Lung microvascular endothelial cell (primary cell): Measurements from ENCODE around the gene STAT5B. TPM values are rescaled to one million over a fixed set of nuclear protein-coding genes. Genes with fewer than 3 reads are reported as not detected.

Experiments
- total RNA-seq: library from RNA; depleted of rRNA; stranded (reverse); fragments of >200 nt; gene quantifications from 2 replicates; pipeline ENCODE4 v1.2.1, GENCODE V29; 2014

The STAT5B gene
- total RNA-seq, 1 donor from 2014 or later, result 29.8 TPM

Other genes with a start within 250 kb of the STAT5B start
- gene C17orf113, start 225.8 kb downstream of the STAT5B start, total RNA-seq, result 0.20 and 0.22 TPM in 2 replicates
- not detected in 2 replicates for gene ZNF385C, start 177.9 kb downstream of the STAT5B start, total RNA-seq
- 2.0 and 3.3 TPM in 2 replicates for gene DHX58, start 163.7 kb downstream of the STAT5B start, total RNA-seq
- gene KAT2A, start 155.0 kb downstream of the STAT5B start, total RNA-seq, result 3.3 and 6.7 TPM in 2 replicates
- not detected in 2 replicates for gene HSPB9, start 153.6 kb downstream of the STAT5B start, total RNA-seq
- 71.7 and 72.8 TPM in 2 replicates for gene RAB5C, start 121.4 kb downstream of the STAT5B start, total RNA-seq
- under 0.01 TPM in 2 replicates for gene KCNH4, start 95.2 kb downstream of the STAT5B start, total RNA-seq
- not detected in 2 replicates for gene HCRT, start 90.9 kb downstream of the STAT5B start, total RNA-seq
- gene GHDC, start 81.9 kb downstream of the STAT5B start, total RNA-seq, result 11.3 and 22.8 TPM in 2 replicates
- 33.1 and 44.2 TPM in 2 replicates for gene STAT5A, start 12.1 kb upstream of the STAT5B start, total RNA-seq
- gene STAT3, start 112.1 kb upstream of the STAT5B start, total RNA-seq, result 61.5 and 80.0 TPM in 2 replicates
- gene CAVIN1, start 146.9 kb upstream of the STAT5B start, total RNA-seq, result 342 and 371 TPM in 2 replicates
- 16.6 and 22.0 TPM in 2 replicates for gene ATP6V0A1, start 182.5 kb upstream of the STAT5B start, total RNA-seq